Measurements from ENCODE around the gene TM6SF1. TPM values are rescaled to one million over a fixed set of nuclear protein-coding genes. Genes with fewer than 3 reads are reported as not detected.

The TM6SF1 gene
- total and polyA plus RNA-seq, 2 of the 4 experiments (the other 2 are of a cell fraction), result 1.6 to 1.9 TPM

DNA sequence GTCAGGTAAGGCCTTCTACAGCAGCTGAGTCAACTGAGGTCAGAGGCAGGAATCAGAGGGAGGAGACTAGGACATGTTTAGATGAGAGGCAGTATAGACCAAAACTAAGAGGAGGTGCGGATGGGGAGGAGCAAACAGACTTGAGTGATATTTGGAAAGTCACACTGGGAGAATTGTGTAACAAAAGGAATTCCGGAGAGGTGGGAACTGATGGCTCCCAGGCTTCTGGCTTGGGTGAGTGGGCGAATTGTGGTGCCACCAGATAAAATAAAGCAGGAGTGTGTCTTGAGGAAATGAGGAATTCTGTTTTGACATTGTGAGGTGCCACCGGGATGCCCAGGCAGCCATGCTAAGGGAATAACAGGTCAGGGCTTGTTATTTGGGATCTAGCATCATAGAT is 3.3 kb upstream of the TM6SF1 start:
- Histone ChIP-seq H3K27ac (ENCODE audit: insufficient read depth, low read length) (no peak overlapping the region), H3K4me2 (ENCODE audit: low read depth, low read length) (no peak overlapping the region), H3K9me1 (ENCODE audit: insufficient read depth, low read length) (peaks cover 10% of the 10 kb centered on the region; the same call in 1 of the 2 replicates), H3K56ac (ENCODE audit: extremely low read depth, insufficient read depth, low read length) (no peak overlapping the region), H3K14ac (replicated peaks; ENCODE audit: low read depth, low read length) (no peak overlapping the region), H2BK20ac (ENCODE audit: low read depth, low read length) (no peak overlapping the region), H2BK5ac (ENCODE audit: low read depth, low read length, poor library complexity, severe bottlenecking) (no peak overlapping the region), H4K91ac (ENCODE audit: insufficient read depth, low read depth, low read length) (no peak overlapping the region), H3K23ac (ENCODE audit: low read depth, low read length) (no peak overlapping the region), H2AFZ (replicated peaks; ENCODE audit: low read length, poor library complexity) (no peak overlapping the region), H3K36me3 (ENCODE audit: control insufficient read depth, insufficient read depth, low read length) (no peaks in the 10 kb centered on the region), H3K4me1 (ENCODE audit: control insufficient read depth, insufficient read depth, low read length) (peaks cover 5% of the 10 kb centered on the region), H2AK9ac (replicated peaks; ENCODE audit: low read depth, low read length, poor library complexity) (no peak overlapping the region), H3K27me3 (ENCODE audit: control insufficient read depth, insufficient read depth, low read length) (peaks cover 18% of the 10 kb centered on the region), H2BK120ac (ENCODE audit: low read depth, low read length) (no peak overlapping the region), H4K20me1 (ENCODE audit: insufficient read depth, low read length) (no peaks in the 10 kb centered on the region), H3K4ac (ENCODE audit: low read depth, low read length) (no peak overlapping the region), H3K18ac (ENCODE audit: low read depth, low read length) (no peak overlapping the region), H2AK5ac (ENCODE audit: low read depth, low read length) (no peak overlapping the region), H2BK15ac (ENCODE audit: low read depth, low read length) (no peak overlapping the region), H3K9me3 (ENCODE audit: control insufficient read depth, insufficient read depth, low read length) (no peaks in the 10 kb centered on the region), H3K79me1 (ENCODE audit: low read depth in 1 of 2, low read length in 2 of 2) (peaks cover 7 to 13% of the 10 kb centered on the region in 2 experiments; a peak in 3 of 4 replicates), H4K5ac (ENCODE audit: low read depth, low read length) (no peak overlapping the region), H3K4me3 (ENCODE audit: insufficient read depth, low read depth, low read length) (no peak overlapping the region), H3K9ac (ENCODE audit: low read depth, low read length) (no peak overlapping the region), H4K8ac (ENCODE audit: low read depth in 2 of 2, low read length in 2 of 2) (no peak overlapping the region)
- DNase-seq (no peak), ATAC-seq (ENCODE audit: low read depth) (no peak)
- WGBS, 2 experiments (ENCODE audit: extremely low coverage in 2 of 2, insufficient read length in 1 of 2), result 24% methylated on average over 2 of the region's 4 CpGs; no CpG with 5 or more reads in 1 of the 2 experiments
- ChIA-PET POLR2A (ENCODE audit: unreplicated experiment) (no interaction called here), CTCF (no interaction called here)
- no peak for TF ChIP-seq BHLHE40 (IDR thresholded peaks at IDR 0.05; ENCODE audit: low read depth, low read length)
- no peak for TF ChIP-seq NFE2L2 (IDR thresholded peaks at IDR 0.05; ENCODE audit: low read depth, low read length)
- TF ChIP-seq MAFK (IDR thresholded peaks at IDR 0.05; ENCODE audit: low read depth, low read length), result no peak
- TF ChIP-seq, protein P1, sequence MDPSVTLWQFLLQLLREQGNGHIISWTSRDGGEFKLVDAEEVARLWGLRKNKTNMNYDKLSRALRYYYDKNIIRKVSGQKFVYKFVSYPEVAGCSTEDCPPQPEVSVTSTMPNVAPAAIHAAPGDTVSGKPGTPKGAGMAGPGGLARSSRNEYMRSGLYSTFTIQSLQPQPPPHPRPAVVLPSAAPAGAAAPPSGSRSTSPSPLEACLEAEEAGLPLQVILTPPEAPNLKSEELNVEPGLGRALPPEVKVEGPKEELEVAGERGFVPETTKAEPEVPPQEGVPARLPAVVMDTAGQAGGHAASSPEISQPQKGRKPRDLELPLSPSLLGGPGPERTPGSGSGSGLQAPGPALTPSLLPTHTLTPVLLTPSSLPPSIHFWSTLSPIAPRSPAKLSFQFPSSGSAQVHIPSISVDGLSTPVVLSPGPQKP (IDR thresholded peaks at IDR 0.05; ENCODE audit: borderline replicate concordance, low read depth, low read length), result no peak
- TF ChIP-seq, protein P2, sequence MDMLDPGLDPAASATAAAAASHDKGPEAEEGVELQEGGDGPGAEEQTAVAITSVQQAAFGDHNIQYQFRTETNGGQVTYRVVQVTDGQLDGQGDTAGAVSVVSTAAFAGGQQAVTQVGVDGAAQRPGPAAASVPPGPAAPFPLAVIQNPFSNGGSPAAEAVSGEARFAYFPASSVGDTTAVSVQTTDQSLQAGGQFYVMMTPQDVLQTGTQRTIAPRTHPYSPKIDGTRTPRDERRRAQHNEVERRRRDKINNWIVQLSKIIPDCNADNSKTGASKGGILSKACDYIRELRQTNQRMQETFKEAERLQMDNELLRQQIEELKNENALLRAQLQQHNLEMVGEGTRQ (IDR thresholded peaks at IDR 0.05; ENCODE audit: low read depth, low read length), result no peak
- TF ChIP-seq RAD21 (IDR thresholded peaks at IDR 0.05; ENCODE audit: low read length), result no peak
- no peak for TF ChIP-seq CEBPB (IDR thresholded peaks at IDR 0.05; ENCODE audit: low read depth, low read length)
- no peak for TF ChIP-seq CHD1 (IDR thresholded peaks at IDR 0.05; ENCODE audit: low read depth, low read length)
- TF ChIP-seq RFX5 (IDR thresholded peaks at IDR 0.05; ENCODE audit: low read depth, low read length), result no peak
- no peak for TF ChIP-seq SMC3 (IDR thresholded peaks at IDR 0.05; ENCODE audit: low read depth, low read length)
- TF ChIP-seq MXI1 (IDR thresholded peaks at IDR 0.05; ENCODE audit: borderline replicate concordance, low read depth, low read length), result no peak
- no peak for TF ChIP-seq RCOR1 (IDR thresholded peaks at IDR 0.05; ENCODE audit: insufficient replicate concordance, low read length)
- in situ Hi-C loops (cut with MboI; ENCODE audit: low sequenced_read_pairs), result no loop called here
- dilution Hi-C loops (cut with HindIII; ENCODE audit: low sequenced_read_pairs, unreplicated experiment), result no loop called here
- intact Hi-C loops (cut with micrococcal nuclease), result no loop called here
- BruUV-seq (replicated peaks), result no TSS peak
